H1 (cell line): Measurements from ENCODE around the gene OR2W1. TPM values are rescaled to one million over a fixed set of nuclear protein-coding genes. Genes with fewer than 3 reads are reported as not detected.

Experiments used
- CTCF ChIA-PET: fragments of 300-600 bp; sonication (Branson Sonifier 250); formaldehyde crosslinking; loops from one replicate; lab custom pipeline; 2021; ENCODE audit not compliant: partially characterized antibody; lab: Charles Lee
- POLR2A ChIA-PET: fragments of 300-600 bp; sonication (Branson Sonifier 250); formaldehyde crosslinking; loops from one replicate; lab custom pipeline; 2021; ENCODE audit warnings: inconsistent platforms; ENCODE audit not compliant: partially characterized antibody; lab: Charles Lee
- DNase-seq, 2 experiments: peaks; one replicate each; pipeline versions ENCODE4 v3.0.0 to v3.0.0-alpha.2; 2010 to 2022; ENCODE audit warnings: low spot score in 2 of 2, low read depth in 1 of 2, mixed read lengths in 1 of 2
- FAIRE-seq: peaks from 2 replicates; lab custom pipeline; 2011; peaks lifted over from hg19 to GRCh38; lab: Jason Lieb, UNC
- H2AFZ ChIP-seq: 2 replicates; pipeline ENCODE4 v1.8.1; 2012; ENCODE audit warnings: low read length, inconsistent platforms
- H2AK5ac ChIP-seq: 2 replicates; pipeline ENCODE4 v1.6.1; 2013; ENCODE audit warnings: low read depth, low read length
- H2BK120ac ChIP-seq: replicated peaks from 2 replicates; pipeline ENCODE3; 2013; ENCODE audit warnings: low read depth, low read length, inconsistent platforms
- H2BK12ac ChIP-seq: 2 replicates; pipeline ENCODE4 v1.6.1; 2013; ENCODE audit warnings: low read depth, low read length
- H2BK15ac ChIP-seq: 2 replicates; pipeline ENCODE4 v1.6.1; 2013; ENCODE audit warnings: low read length
- H2BK20ac ChIP-seq: 2 replicates; pipeline ENCODE4 v1.6.1; 2013; ENCODE audit warnings: low read length
- H2BK5ac ChIP-seq: 2 replicates; pipeline ENCODE4 v1.6.1; 2013; ENCODE audit warnings: low read depth, low read length
- H3K14ac ChIP-seq: 2 replicates; pipeline ENCODE4 v1.6.1; 2013; ENCODE audit warnings: inconsistent platforms; ENCODE audit not compliant: insufficient read length
- H3K18ac ChIP-seq: 2 replicates; pipeline ENCODE4 v1.6.1; 2013; ENCODE audit warnings: low read length; ENCODE audit errors: extremely low read depth
- H3K23ac ChIP-seq: 2 replicates; pipeline ENCODE4 v1.6.1; 2013; ENCODE audit warnings: inconsistent platforms; ENCODE audit not compliant: insufficient read length
- H3K23me2 ChIP-seq: 2 replicates; pipeline ENCODE4 v1.6.1; 2013; ENCODE audit warnings: low read depth, low read length
- H3K27ac ChIP-seq: 2 replicates; pipeline ENCODE4 v1.6.1; 2011; ENCODE audit warnings: low read depth, low read length, inconsistent platforms
- H3K27me3 ChIP-seq, 4 experiments: replicated peaks in 1 of 4; 1 replicate in 1 of 4; 2 replicates in 3 of 4; pipeline versions ENCODE4 v1.6.1 to v1.8.1; 2011 to 2013; ENCODE audit warnings: low read length in 3 of 4, mild to moderate bottlenecking in 3 of 4, inconsistent platforms in 2 of 4, mixed read lengths in 2 of 4, moderate library complexity in 1 of 4; ENCODE audit not compliant: control insufficient read depth in 3 of 4, insufficient read depth in 3 of 4; ENCODE audit errors: extremely low read depth in 1 of 4
- H3K36me3 ChIP-seq, 4 experiments: 2 replicates each; pipeline versions ENCODE4 v1.6.1 to v1.8.1; 2011 to 2013; ENCODE audit warnings: mild to moderate bottlenecking in 4 of 4, low read length in 3 of 4, moderate library complexity in 2 of 4, control low read depth in 1 of 4, inconsistent platforms in 1 of 4; ENCODE audit not compliant: insufficient read depth in 4 of 4, control insufficient read depth in 2 of 4
- H3K4ac ChIP-seq: replicated peaks from 2 replicates; pipeline ENCODE3; 2013; ENCODE audit warnings: low read length, low read depth, mixed read lengths, inconsistent platforms; ENCODE audit not compliant: insufficient read length
- H3K4me1 ChIP-seq, 4 experiments: replicated peaks in 1 of 4; 1 replicate in 1 of 4; 2 replicates in 3 of 4; pipeline versions ENCODE4 v1.6.1 to v1.8.1; 2011 to 2013; ENCODE audit warnings: low read length in 3 of 4, inconsistent platforms in 2 of 4, mixed read lengths in 1 of 4; ENCODE audit not compliant: insufficient read depth in 4 of 4, control insufficient read depth in 3 of 4
- H3K4me2 ChIP-seq, 2 experiments: 2 replicates each; pipeline versions ENCODE4 v1.6.1 to v1.8.1; 2011 to 2013; ENCODE audit warnings: low read depth in 2 of 2, low read length in 2 of 2, control low read depth in 1 of 2, inconsistent platforms in 1 of 2, mild to moderate bottlenecking in 1 of 2; ENCODE audit not compliant: insufficient read depth in 1 of 2
- H3K4me3 ChIP-seq, 4 experiments: fragments of 200-600, 300-600 bp in 1 of 4; sonication (generic), shearing (Covaris generic), sonication (Bioruptor Twin) in 1 of 4; 2 replicates each; pipeline versions ENCODE4 v1.5.1 to v1.8.1; 2011 to 2016; ENCODE audit warnings: low read length in 4 of 4, low read depth in 3 of 4, control low read depth in 2 of 4, inconsistent platforms in 2 of 4, mild to moderate bottlenecking in 2 of 4, mixed read lengths in 1 of 4, moderate library complexity in 1 of 4; ENCODE audit not compliant: insufficient read depth in 2 of 4; ENCODE audit errors: extremely low read depth in 1 of 4
- H3K56ac ChIP-seq: replicated peaks from 2 replicates; pipeline ENCODE3; 2013; ENCODE audit warnings: low read depth, mild to moderate bottlenecking, mixed read lengths, low read length, inconsistent platforms; ENCODE audit not compliant: insufficient read length
- H3K79me1 ChIP-seq: 2 replicates; pipeline ENCODE4 v1.6.1; 2013; ENCODE audit warnings: low read depth, low read length, control low read depth
- H3K79me2 ChIP-seq, 2 experiments: 2 replicates each; pipeline versions ENCODE4 v1.6.1 to v1.8.1; 2012 to 2013; ENCODE audit warnings: low read length in 2 of 2, mild to moderate bottlenecking in 2 of 2, inconsistent platforms in 1 of 2; ENCODE audit not compliant: insufficient read depth in 2 of 2, control insufficient read depth in 1 of 2
- H3K9ac ChIP-seq, 4 experiments: replicated peaks in 1 of 4; 1 replicate in 1 of 4; 2 replicates in 3 of 4; pipeline versions ENCODE4 v1.6.1 to v1.8.1; 2011 to 2013; ENCODE audit warnings: low read depth in 3 of 4, low read length in 3 of 4, control low read depth in 2 of 4, mild to moderate bottlenecking in 2 of 4, moderate library complexity in 2 of 4, inconsistent platforms in 1 of 4; ENCODE audit errors: extremely low read depth in 1 of 4
- H3K9me3 ChIP-seq, 2 experiments: 2 replicates each; pipeline versions ENCODE4 v1.6.1 to v1.8.1; 2012 to 2013; ENCODE audit warnings: mild to moderate bottlenecking in 2 of 2, moderate library complexity in 2 of 2, control low read depth in 1 of 2, inconsistent platforms in 1 of 2, low read depth in 1 of 2, low read length in 1 of 2, mixed read lengths in 1 of 2; ENCODE audit not compliant: insufficient read depth in 2 of 2
- H4K20me1 ChIP-seq, 2 experiments: replicated peaks in 1 of 2; 2 replicates each; pipeline versions ENCODE3 to v1.8.1; 2011 to 2013; ENCODE audit warnings: inconsistent platforms in 2 of 2, low read length in 2 of 2, mild to moderate bottlenecking in 1 of 2; ENCODE audit not compliant: insufficient read depth in 2 of 2, control insufficient read depth in 1 of 2
- H4K5ac ChIP-seq: 2 replicates; pipeline ENCODE4 v1.6.1; 2013; ENCODE audit warnings: low read length, low read depth, mixed read lengths, inconsistent platforms; ENCODE audit not compliant: insufficient read length
- H4K8ac ChIP-seq: 2 replicates; pipeline ENCODE4 v1.8.0; 2013; ENCODE audit warnings: mild to moderate bottlenecking, moderate library complexity, low read length, inconsistent platforms; ENCODE audit not compliant: insufficient read depth; ENCODE audit errors: extremely low read depth
- H4K91ac ChIP-seq: replicated peaks from 2 replicates; pipeline ENCODE3; 2013; ENCODE audit warnings: low read length, mixed read lengths, inconsistent platforms; ENCODE audit not compliant: insufficient read length
- ATF3 ChIP-seq: IDR thresholded peaks from 2 replicates; pipeline ENCODE4 v1.6.1; 2011; ENCODE audit warnings: low read depth, mild to moderate bottlenecking, low read length; ENCODE audit not compliant: insufficient read depth
- CHD2 ChIP-seq: IDR thresholded peaks from 2 replicates; pipeline ENCODE4 v1.6.1; 2012; ENCODE audit warnings: low read length, improper control_type of control experiment
- CREB1 ChIP-seq: IDR thresholded peaks from 2 replicates; pipeline ENCODE4 v1.6.1; 2012; ENCODE audit warnings: inconsistent platforms
- GABPA ChIP-seq: IDR thresholded peaks from 2 replicates; pipeline ENCODE4 v1.6.1; 2011; ENCODE audit warnings: mild to moderate bottlenecking, low read length, moderate library complexity, borderline replicate concordance; ENCODE audit not compliant: insufficient read depth
- JUN ChIP-seq: IDR thresholded peaks from 2 replicates; pipeline ENCODE4 v1.6.1; 2011; ENCODE audit warnings: low read depth, mild to moderate bottlenecking, improper control_type of control experiment, low read length
- RNF2 ChIP-seq: fragments of 200-900, 300-1000 bp; sonication (generic); IDR thresholded peaks from 2 replicates; pipeline ENCODE4 v1.7.1; 2016; ENCODE audit warnings: borderline replicate concordance, low read depth, mild to moderate bottlenecking, antibody characterized with exemption, low read length; ENCODE audit not compliant: poor library complexity, severe bottlenecking; ENCODE audit errors: missing control alignments
- SIN3A ChIP-seq, 2 experiments: IDR thresholded peaks in 1 of 2; conservative IDR thresholded peaks in 1 of 2; 2 replicates each; pipeline ENCODE4 v1.6.1; 2011 to 2012; ENCODE audit warnings: low read length in 2 of 2, improper control_type of control experiment in 1 of 2, low read depth in 1 of 2, mild to moderate bottlenecking in 1 of 2
- TBP ChIP-seq: IDR thresholded peaks from 2 replicates; pipeline ENCODE4 v1.6.1; 2011; ENCODE audit warnings: low read depth, low read length, improper control_type of control experiment
- YY1 ChIP-seq: IDR thresholded peaks from 2 replicates; pipeline ENCODE4 v1.6.1; 2011; ENCODE audit warnings: low read depth, mild to moderate bottlenecking, low read length
- ZNF274 ChIP-seq: IDR thresholded peaks from 2 replicates; pipeline ENCODE4 v1.7.0; 2012; ENCODE audit warnings: low read length, borderline replicate concordance; ENCODE audit errors: extremely low read depth
- WGBS, 2 experiments: shearing (Covaris generic) in 1 of 2; methylation state at CpG; one replicate each; pipeline versions ENCODE4 v1.1.6 to v1.1.7; 2013 to 2015; ENCODE audit warnings: low lambda C conversion rate in 2 of 2, mixed read lengths in 2 of 2, inconsistent platforms in 1 of 2, low coverage in 1 of 2, missing lambda C conversion rate in 1 of 2; ENCODE audit not compliant: insufficient replicate concordance in 2 of 2, insufficient coverage in 1 of 2, insufficient read length in 1 of 2; ENCODE audit errors: extremely low coverage in 1 of 2, missing lambda C conversion rate in 1 of 2; 5-methylcytosine and 5-hydroxymethylcytosine counted together
- polyA plus RNA-seq, 7 experiments: library from polyadenylated mRNA; depleted of rRNA in 3 of 7; stranded (reverse) in 5 of 7; unstranded in 2 of 7; fragments of >200 nt in 5 of 7; fragments of 200-250 nt in 2 of 7; gene quantifications; 1 replicate in 5 of 7; 2 replicates in 1 of 7; 4 replicates in 1 of 7; pipeline versions ENCODE4 v1.2.1 to v1.2.3, GENCODE V29; 2011 to 2013; ENCODE audit warnings: missing spikeins in 2 of 7, mixed read lengths in 2 of 7
- total RNA-seq: library from RNA; stranded (reverse); fragmentation: NEBNext Ultra II Directional; extraction: Animal tissue kit (Norgen Biotek cat#: 25700); gene quantifications from 2 replicates; pipeline ENCODE4 v1.2.1, GENCODE V29; 2021

Gene OR2W1
- total and polyA plus RNA-seq, 2 of the 8 experiments (the other 6 are each of a cell fraction or from before 2014, with no cell fraction given): not detected

DNA sequence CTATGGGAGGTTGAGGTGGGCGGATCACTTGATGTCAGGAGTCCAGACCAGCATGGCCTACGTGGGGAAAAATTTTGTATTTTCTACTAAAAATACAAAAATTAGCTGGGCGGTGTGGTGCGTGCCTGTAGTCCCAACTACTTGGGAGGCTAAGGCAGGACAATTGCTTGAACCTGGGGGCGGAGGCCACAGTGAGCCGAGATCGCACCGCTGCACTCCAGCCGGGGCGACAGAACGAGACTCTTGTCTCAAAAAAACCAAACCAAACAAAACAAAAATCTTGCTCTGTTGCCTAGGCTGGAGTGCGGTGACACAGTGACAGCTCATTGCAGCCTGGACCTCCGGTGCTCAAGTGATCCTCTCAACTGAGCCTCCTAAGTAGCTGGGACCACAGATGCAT is 16.2 kb downstream of the OR2W1 start:
- Histone ChIP-seq H3K18ac (no peak overlapping the region), H3K14ac (no peak overlapping the region), H3K23me2 (no peaks in the 10 kb centered on the region), H3K4me1 (no peaks in the 10 kb centered on the region), H3K4me2 (no peak overlapping the region), H2BK15ac (no peak overlapping the region), H4K91ac (no peak overlapping the region), H3K56ac (no peak overlapping the region), H3K23ac (no peak overlapping the region)
- WGBS, 2 experiments: 88% methylated on average over 13 of the region's 13 CpGs; no CpG with 5 or more reads in 1 of the 2 experiments
- FAIRE-seq (no peak), DNase-seq (no peak)
- POLR2A ChIA-PET: no interaction called here
- TF ChIP-seq RNF2: no peak
- no peak for TF ChIP-seq ZNF274
- no peak for TF ChIP-seq SIN3A (conservative IDR thresholded peaks at IDR 0.05 in 1 of 2, IDR thresholded peaks at IDR 0.05 in 1 of 2; ENCODE audit: low read depth in 1 of 2, low read length in 2 of 2)
- TF ChIP-seq JUN: no peak
- TF ChIP-seq CREB1: no peak
- TF ChIP-seq ATF3: no peak
- TF ChIP-seq TBP: no peak
- TF ChIP-seq YY1: no peak
- no peak for TF ChIP-seq GABPA
- TF ChIP-seq CHD2: no peak
- TF ChIP-seq, all 59 proteins: peak for 0
- Histone ChIP-seq H3K4ac (no peak overlapping the region), H3K79me1 (no peaks in the 10 kb centered on the region), H3K4me3 (no peak overlapping the region), H3K36me3 (no peaks in the 10 kb centered on the region), H2BK12ac (no peak overlapping the region), H2BK120ac (no peak overlapping the region), H4K5ac (no peak overlapping the region), H2AFZ (no peak overlapping the region), H3K9ac (no peak overlapping the region), H3K79me2 (no peaks in the 10 kb centered on the region), H3K9me3 (no peaks in the 10 kb centered on the region), H4K20me1 (no peaks in the 10 kb centered on the region), H3K27me3 (no peaks in the 10 kb centered on the region; a peak in 1 of 7 replicates), H2AK5ac (no peak overlapping the region), H2BK20ac (no peak overlapping the region), H2BK5ac (no peak overlapping the region), H3K27ac (no peak overlapping the region), H4K8ac (no peak overlapping the region)
- CTCF ChIA-PET: interaction anchor here (1.3 kb wide), 1 partner anchor 43 kb away, joined by 3 read pairs; no protein-coding TSS in a partner anchor
